ENCODE measurements around the gene ZNF574. TPM values are rescaled to one million over a fixed set of nuclear protein-coding genes. Genes with fewer than 3 reads are reported as not detected.

ZNF574 gene
- polyA plus RNA-seq, 1 donor (not counting 4 experiments of a cell fraction or from before 2014, with no cell fraction given) = 6.8 TPM

DNA sequence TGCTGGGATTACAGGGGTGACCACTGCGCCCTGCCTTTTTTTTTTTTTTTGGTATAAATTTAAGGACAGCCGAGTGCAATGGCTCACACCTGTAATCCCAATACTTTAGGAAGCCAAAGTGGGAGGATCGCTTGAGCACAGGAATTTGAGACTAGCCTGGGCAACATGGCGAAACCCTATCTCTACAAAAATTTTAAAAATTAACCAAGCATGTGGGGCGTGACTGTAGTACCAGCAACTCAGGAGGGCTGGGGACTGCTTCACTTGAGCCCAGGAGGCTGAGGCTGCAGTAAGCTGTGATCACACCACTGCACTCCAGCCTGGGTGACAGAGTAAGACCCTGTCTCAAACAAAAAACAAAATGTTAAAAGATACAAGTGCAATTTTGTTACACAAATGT, 21.5 kb downstream of the ZNF574 start:
- no peak for FAIRE-seq
- H3K9me3 ChIP-seq (ENCODE audit: control insufficient read depth, low read depth, low read length) = no peaks in the 10 kb centered on the region
- no peaks in the 10 kb centered on the region for H3K36me3 ChIP-seq (ENCODE audit: control insufficient read depth in 2 of 2, extremely low read depth in 1 of 2, insufficient read depth in 2 of 2, low read length in 2 of 2)
- H4K20me1 ChIP-seq (ENCODE audit: control insufficient read depth, extremely low read depth, insufficient read depth, low read length) = no peaks in the 10 kb centered on the region
- no peak overlapping the region for H2AFZ ChIP-seq (ENCODE audit: control insufficient read depth, low read length)
- H3K27me3 ChIP-seq (ENCODE audit: control insufficient read depth, extremely low read depth, insufficient read depth, low read length) = no peaks in the 10 kb centered on the region
- no peak overlapping the region for H3K4me2 ChIP-seq (ENCODE audit: control insufficient read depth, extremely low read depth, insufficient read depth, low read depth, low read length)
- H3K27ac ChIP-seq (ENCODE audit: control insufficient read depth, insufficient read depth, low read length) = no peak overlapping the region
- no peak for TF ChIP-seq EZH2 (IDR thresholded peaks at IDR 0.05; ENCODE audit: low read length)
- TF ChIP-seq, protein P1, sequence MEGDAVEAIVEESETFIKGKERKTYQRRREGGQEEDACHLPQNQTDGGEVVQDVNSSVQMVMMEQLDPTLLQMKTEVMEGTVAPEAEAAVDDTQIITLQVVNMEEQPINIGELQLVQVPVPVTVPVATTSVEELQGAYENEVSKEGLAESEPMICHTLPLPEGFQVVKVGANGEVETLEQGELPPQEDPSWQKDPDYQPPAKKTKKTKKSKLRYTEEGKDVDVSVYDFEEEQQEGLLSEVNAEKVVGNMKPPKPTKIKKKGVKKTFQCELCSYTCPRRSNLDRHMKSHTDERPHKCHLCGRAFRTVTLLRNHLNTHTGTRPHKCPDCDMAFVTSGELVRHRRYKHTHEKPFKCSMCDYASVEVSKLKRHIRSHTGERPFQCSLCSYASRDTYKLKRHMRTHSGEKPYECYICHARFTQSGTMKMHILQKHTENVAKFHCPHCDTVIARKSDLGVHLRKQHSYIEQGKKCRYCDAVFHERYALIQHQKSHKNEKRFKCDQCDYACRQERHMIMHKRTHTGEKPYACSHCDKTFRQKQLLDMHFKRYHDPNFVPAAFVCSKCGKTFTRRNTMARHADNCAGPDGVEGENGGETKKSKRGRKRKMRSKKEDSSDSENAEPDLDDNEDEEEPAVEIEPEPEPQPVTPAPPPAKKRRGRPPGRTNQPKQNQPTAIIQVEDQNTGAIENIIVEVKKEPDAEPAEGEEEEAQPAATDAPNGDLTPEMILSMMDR (optimal IDR thresholded peaks at IDR 0.05 in 1 of 3, IDR thresholded peaks at IDR 0.05 in 1 of 3, conservative IDR thresholded peaks at IDR 0.05 in 1 of 3; ENCODE audit: extremely low read depth in 1 of 3, insufficient read depth in 2 of 3, low read length in 3 of 3) = no peak
- no peak overlapping the region for H3K4me3 ChIP-seq (ENCODE audit: control insufficient read depth in 2 of 3, extremely low read depth in 1 of 3, insufficient read depth in 2 of 3, low read depth in 1 of 3, low read length in 3 of 3)
- no peaks in the 10 kb centered on the region for H3K9me1 ChIP-seq (ENCODE audit: control insufficient read depth, extremely low read depth, insufficient read depth, low read length)
- no peaks in the 10 kb centered on the region for H3K4me1 ChIP-seq (ENCODE audit: control insufficient read depth, extremely low read depth, insufficient read depth, low read length)
- H3K79me2 ChIP-seq (ENCODE audit: control insufficient read depth, insufficient read depth, low read length) = no peaks in the 10 kb centered on the region
- no peak for DNase-seq (ENCODE audit: low read depth, low spot score)
- no peak overlapping the region for H3K9ac ChIP-seq (ENCODE audit: control insufficient read depth, extremely low read depth, insufficient read depth, low read length)
- dilution Hi-C loops (cut with MboI; ENCODE audit: extremely low pct_ligation_motif_present, low sequenced_read_pairs) = no loop called here

DNA sequence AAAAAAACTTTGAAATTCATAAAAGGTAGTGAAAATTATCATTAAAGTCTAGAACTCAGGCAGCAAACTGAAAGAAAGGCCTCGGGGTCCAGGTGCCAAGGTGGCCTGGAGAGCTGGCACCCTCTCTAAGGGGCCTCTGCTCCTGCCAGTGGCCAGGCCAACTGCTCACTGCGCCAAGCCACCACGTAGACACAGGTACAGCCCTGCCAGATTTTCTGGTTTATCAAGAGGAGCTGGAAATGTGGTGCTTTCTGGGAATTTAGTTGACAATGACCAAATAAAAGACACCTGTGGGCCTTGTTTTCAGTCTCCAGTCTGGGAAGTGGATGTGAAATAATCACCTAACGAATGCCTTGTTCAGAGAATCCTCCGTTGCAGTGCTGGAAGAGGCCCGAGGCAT, 22.8 kb downstream of the ZNF574 start:
- H2AFZ ChIP-seq (ENCODE audit: control insufficient read depth, low read length) = no peak overlapping the region
- H3K27me3 ChIP-seq (ENCODE audit: control insufficient read depth, extremely low read depth, insufficient read depth, low read length) = no peaks in the 10 kb centered on the region
- H3K9me1 ChIP-seq (ENCODE audit: control insufficient read depth, extremely low read depth, insufficient read depth, low read length) = no peaks in the 10 kb centered on the region
- FAIRE-seq = no peak
- H3K4me3 ChIP-seq (ENCODE audit: control insufficient read depth in 2 of 3, extremely low read depth in 1 of 3, insufficient read depth in 2 of 3, low read depth in 1 of 3, low read length in 3 of 3) = no peak overlapping the region
- no peaks in the 10 kb centered on the region for H3K36me3 ChIP-seq (ENCODE audit: control insufficient read depth in 2 of 2, extremely low read depth in 1 of 2, insufficient read depth in 2 of 2, low read length in 2 of 2)
- H3K79me2 ChIP-seq (ENCODE audit: control insufficient read depth, insufficient read depth, low read length) = no peaks in the 10 kb centered on the region
- H3K4me2 ChIP-seq (ENCODE audit: control insufficient read depth, extremely low read depth, insufficient read depth, low read depth, low read length) = no peak overlapping the region
- no peaks in the 10 kb centered on the region for H4K20me1 ChIP-seq (ENCODE audit: control insufficient read depth, extremely low read depth, insufficient read depth, low read length)
- no peak overlapping the region for H3K9ac ChIP-seq (ENCODE audit: control insufficient read depth, extremely low read depth, insufficient read depth, low read length)
- H3K27ac ChIP-seq (ENCODE audit: control insufficient read depth, insufficient read depth, low read length) = no peak overlapping the region
- no peaks in the 10 kb centered on the region for H3K4me1 ChIP-seq (ENCODE audit: control insufficient read depth, extremely low read depth, insufficient read depth, low read length)
- no peaks in the 10 kb centered on the region for H3K9me3 ChIP-seq (ENCODE audit: control insufficient read depth, low read depth, low read length)
- no peak for DNase-seq (ENCODE audit: low read depth, low spot score)
- TF ChIP-seq EZH2 (IDR thresholded peaks at IDR 0.05; ENCODE audit: low read length) = no peak
- TF ChIP-seq, protein P1 (optimal IDR thresholded peaks at IDR 0.05 in 1 of 3, IDR thresholded peaks at IDR 0.05 in 1 of 3, conservative IDR thresholded peaks at IDR 0.05 in 1 of 3; ENCODE audit: extremely low read depth in 1 of 3, insufficient read depth in 2 of 3, low read length in 3 of 3) = no peak
- dilution Hi-C loops (cut with MboI; ENCODE audit: extremely low pct_ligation_motif_present, low sequenced_read_pairs) = no loop called here

All from keratinocyte (primary cell).